GM12891 (cell line): ENCODE measurements around the gene SLC9C1.

Experiments
- PAX5 ChIP-seq: IDR thresholded peaks from 2 replicates; pipeline ENCODE4 v1.6.1; 2011; ENCODE audit warnings: low read length, moderate library complexity, mild to moderate bottlenecking; ENCODE audit not compliant: insufficient read depth, severe bottlenecking
- POLR2A ChIP-seq: IDR thresholded peaks from 2 replicates; pipeline ENCODE4 v1.6.1; 2011; ENCODE audit warnings: low read depth, low read length, control low read depth
- POLR2AphosphoS5 ChIP-seq: IDR thresholded peaks from 2 replicates; pipeline ENCODE4 v1.6.1; 2011; ENCODE audit warnings: low read depth, low read length, control low read depth
- POU2F2 ChIP-seq: IDR thresholded peaks from 2 replicates; pipeline ENCODE4 v1.6.1; 2011; ENCODE audit warnings: low read depth, mild to moderate bottlenecking, control low read depth, low read length, moderate library complexity
- TAF1 ChIP-seq: IDR thresholded peaks from 2 replicates; pipeline ENCODE4 v1.6.1; 2011; ENCODE audit warnings: low read depth, low read length, control low read depth

- TF ChIP-seq PAX5 (no peak), POLR2A (no peak), POLR2AphosphoS5 (no peak), TAF1 (no peak), POU2F2 (no peak)
Observed at GRCh38 chr3:112149136-112149535, 144.9 kb downstream of the SLC9C1 start.
